HCT116 (cell line): Measurements from ENCODE around the gene SGK1.

Experiments
- CBX3 ChIP-seq: IDR thresholded peaks from 2 replicates; pipeline ENCODE4 v1.6.1; 2012; ENCODE audit warnings: low read depth
- CEBPB ChIP-seq: IDR thresholded peaks from 2 replicates; pipeline ENCODE4 v1.6.1; 2012; ENCODE audit warnings: low read depth
- CTCF ChIP-seq, 3 experiments: fragments of 200-600 bp in 1 of 3; sonication (generic) in 1 of 3; IDR thresholded peaks in 2 of 3; conservative IDR thresholded peaks in 1 of 3; 2 replicates each; pipeline ENCODE4 v1.5.1; 2012 to 2017; ENCODE audit warnings: low read depth in 2 of 3, low read length in 2 of 3, antibody characterized with exemption in 1 of 3, borderline replicate concordance in 1 of 3, control low read depth in 1 of 3, mild to moderate bottlenecking in 1 of 3, mixed read lengths in 1 of 3, mixed run types in 1 of 3, moderate library complexity in 1 of 3; ENCODE audit not compliant: insufficient read depth in 1 of 3
- EGR1 ChIP-seq: IDR thresholded peaks from 2 replicates; pipeline ENCODE4 v1.6.1; 2012; ENCODE audit warnings: low read depth
- EZH2 ChIP-seq: fragments of 200-600 bp; sonication (generic); IDR thresholded peaks from 2 replicates; pipeline ENCODE4 v1.6.1; 2017; ENCODE audit warnings: antibody characterized with exemption, mixed run types
- EZH2phosphoT487 ChIP-seq: fragments of 200-600 bp; IDR thresholded peaks from 2 replicates; pipeline ENCODE4 v1.6.1; 2018; ENCODE audit warnings: antibody characterized with exemption, borderline replicate concordance
- POLR2A ChIP-seq: IDR thresholded peaks from 2 replicates; pipeline ENCODE4 v1.7.0; 2011; ENCODE audit warnings: borderline replicate concordance; ENCODE audit not compliant: insufficient read depth, insufficient read length; ENCODE audit errors: extremely low read depth
- POLR2AphosphoS5 ChIP-seq: IDR thresholded peaks from 2 replicates; pipeline ENCODE4 v1.6.1; 2011; ENCODE audit warnings: mild to moderate bottlenecking, low read depth, low read length, moderate library complexity
- RAD21 ChIP-seq: IDR thresholded peaks from 2 replicates; pipeline ENCODE4 v1.6.1; 2012; ENCODE audit warnings: low read depth, mild to moderate bottlenecking
- REST ChIP-seq: IDR thresholded peaks from 2 replicates; pipeline ENCODE4 v1.6.1; 2012; ENCODE audit warnings: low read depth
- ZNF274 ChIP-seq: fragments of 200-500 bp; sonication (Bioruptor generic); IDR thresholded peaks from 2 replicates; pipeline ENCODE4 v1.6.1; 2014; ENCODE audit warnings: mild to moderate bottlenecking, low read depth, low read length, inconsistent platforms
- TF ChIP-seq, protein P1 (sequence below): IDR thresholded peaks from 2 replicates; pipeline ENCODE4 v1.6.1; 2011; ENCODE audit warnings: mild to moderate bottlenecking, low read length, moderate library complexity; ENCODE audit not compliant: insufficient replicate concordance; ENCODE audit errors: extremely low read depth

GRCh38 chr6:134346932-134347545 is 29.1 kb upstream of the SGK1 start:
- no peak for TF ChIP-seq CBX3
- TF ChIP-seq CEBPB = no peak
- no peak for TF ChIP-seq EZH2
- no peak for TF ChIP-seq POLR2A
- no peak for TF ChIP-seq CTCF (IDR thresholded peaks at IDR 0.05 in 2 of 3, conservative IDR thresholded peaks at IDR 0.05 in 1 of 3; ENCODE audit: borderline replicate concordance in 1 of 3, insufficient read depth in 1 of 3, low read depth in 2 of 3, low read length in 2 of 3)
- no peak for TF ChIP-seq ZNF274
- TF ChIP-seq EGR1 = no peak
- TF ChIP-seq, protein P1, sequence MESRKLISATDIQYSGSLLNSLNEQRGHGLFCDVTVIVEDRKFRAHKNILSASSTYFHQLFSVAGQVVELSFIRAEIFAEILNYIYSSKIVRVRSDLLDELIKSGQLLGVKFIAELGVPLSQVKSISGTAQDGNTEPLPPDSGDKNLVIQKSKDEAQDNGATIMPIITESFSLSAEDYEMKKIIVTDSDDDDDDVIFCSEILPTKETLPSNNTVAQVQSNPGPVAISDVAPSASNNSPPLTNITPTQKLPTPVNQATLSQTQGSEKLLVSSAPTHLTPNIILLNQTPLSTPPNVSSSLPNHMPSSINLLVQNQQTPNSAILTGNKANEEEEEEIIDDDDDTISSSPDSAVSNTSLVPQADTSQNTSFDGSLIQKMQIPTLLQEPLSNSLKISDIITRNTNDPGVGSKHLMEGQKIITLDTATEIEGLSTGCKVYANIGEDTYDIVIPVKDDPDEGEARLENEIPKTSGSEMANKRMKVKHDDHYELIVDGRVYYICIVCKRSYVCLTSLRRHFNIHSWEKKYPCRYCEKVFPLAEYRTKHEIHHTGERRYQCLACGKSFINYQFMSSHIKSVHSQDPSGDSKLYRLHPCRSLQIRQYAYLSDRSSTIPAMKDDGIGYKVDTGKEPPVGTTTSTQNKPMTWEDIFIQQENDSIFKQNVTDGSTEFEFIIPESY = no peak
- TF ChIP-seq RAD21 = no peak
- TF ChIP-seq POLR2AphosphoS5 = no peak
- no peak for TF ChIP-seq EZH2phosphoT487
- TF ChIP-seq REST = no peak
